Hindlimb muscle (tissue), 1 donor: Measurements from ENCODE around the gene MTHFD1. TPM values are rescaled to one million over a fixed set of nuclear protein-coding genes. Genes with fewer than 3 reads are reported as not detected.
A peak's percentile ranks its signal among the peaks of the same experiment; 100 is the strongest.

Source experiments
- DNase-seq: peaks from one replicate; pipeline ENCODE4 v3.0.0-alpha.2; 2013
- polyA plus RNA-seq: library from polyadenylated mRNA; unstranded; fragments of 120-200 nt; gene quantifications from one replicate; pipeline ENCODE4 v1.2.1, GENCODE V29; 2013; ENCODE audit not compliant: insufficient read length

Gene MTHFD1
- polyA plus RNA-seq, 1 donor: 45.7 TPM

GRCh38 chr14:64407329-64407728 lies 19.2 kb downstream of the MTHFD1 start:
- DNase-seq: no peak

- DNase-seq: no peak
Measured at GRCh38 chr14:64409126-64409920, 21.2 kb downstream of the MTHFD1 start.

DNA sequence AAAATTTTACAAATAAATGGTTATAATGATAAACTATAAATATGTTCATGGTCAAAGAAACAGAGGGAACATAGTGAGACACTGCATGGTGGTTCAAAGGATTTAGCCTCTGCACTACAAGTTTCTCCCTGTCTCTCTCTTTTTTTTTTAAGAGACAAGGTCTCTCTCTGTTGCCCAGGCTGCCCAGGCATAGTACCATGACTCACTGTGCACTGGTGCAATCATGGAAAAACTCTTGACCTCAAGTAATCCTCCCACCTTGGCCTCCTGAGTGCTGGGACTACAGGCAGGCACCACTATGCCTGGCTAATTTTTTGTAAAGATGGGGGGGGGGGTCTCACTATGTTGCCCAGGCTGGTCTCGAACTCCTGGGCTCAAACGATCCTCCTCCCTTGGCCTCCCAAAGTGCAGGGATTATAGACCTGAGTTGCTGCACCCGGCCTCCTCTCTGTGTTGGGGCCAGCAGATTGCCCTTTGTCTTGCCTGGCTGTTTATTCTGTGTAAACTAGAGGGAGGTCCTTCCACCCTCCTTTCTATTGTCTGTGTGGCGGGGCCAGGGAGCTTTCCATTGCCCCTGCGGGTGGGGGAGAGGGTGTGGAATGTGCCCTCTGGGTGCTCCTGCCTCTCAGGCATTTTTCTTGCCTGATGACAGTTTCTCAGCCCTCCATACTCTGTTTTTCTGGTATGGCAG lies 22.1 kb downstream of the MTHFD1 start:
- DNase-seq: no peak

GRCh38 chr14:64411001-64411400 lies 22.8 kb downstream of the MTHFD1 start:
- DNase-seq: no peak

- DNase-seq: no peak
Measured at GRCh38 chr14:64412237-64412636, 24.1 kb downstream of the MTHFD1 start.

- no peak for DNase-seq
Measured at GRCh38 chr14:64416348-64416932, 28.3 kb downstream of the MTHFD1 start.

GRCh38 chr14:64417055-64417770 lies 29.1 kb downstream of the MTHFD1 start:
- no peak for DNase-seq

GRCh38 chr14:64417771-64418125 lies 29.6 kb downstream of the MTHFD1 start:
- DNase-seq: no peak

- no peak for DNase-seq
Measured at GRCh38 chr14:64419003-64419402, 30.9 kb downstream of the MTHFD1 start.

DNA sequence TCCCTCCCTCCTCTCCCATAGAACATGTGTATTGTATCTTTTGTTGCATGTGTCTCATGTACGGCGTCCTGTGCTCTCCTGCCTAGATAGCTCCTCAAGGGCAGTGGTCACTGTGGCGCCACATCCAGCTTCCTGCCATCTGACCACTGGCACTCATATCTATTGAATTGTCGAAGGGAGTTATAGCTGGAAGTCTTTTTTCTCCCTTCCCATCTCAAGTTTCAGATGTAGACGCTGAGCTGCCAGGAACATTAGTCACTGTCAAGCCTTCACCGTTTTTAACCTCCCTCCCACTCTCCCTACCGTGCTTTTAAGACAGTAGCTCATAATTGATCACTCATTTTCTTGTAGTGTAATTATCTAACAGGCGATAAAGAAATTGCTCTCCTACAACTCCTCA lies 33.0 kb downstream of the MTHFD1 start:
- DNase-seq: no peak

GRCh38 chr14:64422005-64422404 lies 33.9 kb downstream of the MTHFD1 start:
- DNase-seq: no peak

GRCh38 chr14:64422756-64423155 lies 34.6 kb downstream of the MTHFD1 start:
- no peak for DNase-seq

- DNase-seq: no peak
Measured at GRCh38 chr14:64423987-64424386, 35.8 kb downstream of the MTHFD1 start.

DNA sequence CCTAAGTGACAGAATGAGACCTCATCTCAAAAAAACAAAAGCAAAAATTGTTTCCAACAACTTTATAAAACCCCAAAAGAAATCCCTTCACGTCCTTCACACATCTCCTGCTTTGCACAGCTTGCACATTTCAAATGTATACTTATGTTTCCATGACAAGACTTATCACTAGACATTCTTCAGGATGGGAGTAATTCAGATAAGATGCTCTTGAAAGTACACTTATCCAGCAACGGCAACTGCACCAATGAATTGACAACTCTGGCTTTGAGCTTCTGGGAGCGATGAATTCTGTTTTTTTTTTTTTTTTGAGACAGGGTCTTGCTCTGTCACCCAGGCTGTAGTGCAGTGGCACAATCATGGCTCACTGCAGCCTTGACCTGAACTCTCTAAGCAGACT lies 46.4 kb downstream of the MTHFD1 start:
- no peak for DNase-seq

DNA sequence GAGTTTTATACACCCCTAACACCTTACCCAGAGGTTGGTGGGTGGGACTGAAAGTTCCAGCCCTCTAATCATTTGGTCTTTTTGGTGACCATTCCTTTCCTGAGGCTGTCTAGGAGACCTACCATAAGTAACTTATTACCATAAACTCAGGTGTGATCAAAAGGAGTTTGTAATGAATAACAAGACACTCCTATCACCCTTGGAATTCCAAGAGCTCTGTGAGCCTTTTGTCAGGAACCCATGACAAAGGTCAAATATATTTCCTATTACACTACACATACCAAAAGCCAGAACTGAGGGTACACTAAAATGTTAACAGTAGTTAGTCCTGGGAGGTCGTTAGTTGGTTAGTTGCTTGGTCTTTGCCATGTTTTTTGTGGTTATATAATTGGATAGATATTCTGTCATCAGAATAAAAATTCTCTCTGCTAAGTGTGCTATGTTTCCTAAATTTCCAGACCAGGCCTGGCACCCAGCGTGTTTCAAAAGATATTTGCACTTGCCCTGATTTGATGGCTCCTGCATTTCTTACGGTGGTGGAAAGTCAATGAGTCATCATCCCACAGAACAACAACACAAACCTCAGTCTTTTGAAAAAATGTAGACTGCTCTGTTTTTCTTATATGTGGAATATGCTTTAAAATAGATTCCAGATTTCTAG lies 50.2 kb downstream of the MTHFD1 start:
- peak; percentile 12 for DNase-seq

- DNase-seq: no peak
Measured at GRCh38 chr14:64439141-64439540, 51.0 kb downstream of the MTHFD1 start.

GRCh38 chr14:64440494-64440893 lies 52.3 kb downstream of the MTHFD1 start:
- DNase-seq: no peak

DNA sequence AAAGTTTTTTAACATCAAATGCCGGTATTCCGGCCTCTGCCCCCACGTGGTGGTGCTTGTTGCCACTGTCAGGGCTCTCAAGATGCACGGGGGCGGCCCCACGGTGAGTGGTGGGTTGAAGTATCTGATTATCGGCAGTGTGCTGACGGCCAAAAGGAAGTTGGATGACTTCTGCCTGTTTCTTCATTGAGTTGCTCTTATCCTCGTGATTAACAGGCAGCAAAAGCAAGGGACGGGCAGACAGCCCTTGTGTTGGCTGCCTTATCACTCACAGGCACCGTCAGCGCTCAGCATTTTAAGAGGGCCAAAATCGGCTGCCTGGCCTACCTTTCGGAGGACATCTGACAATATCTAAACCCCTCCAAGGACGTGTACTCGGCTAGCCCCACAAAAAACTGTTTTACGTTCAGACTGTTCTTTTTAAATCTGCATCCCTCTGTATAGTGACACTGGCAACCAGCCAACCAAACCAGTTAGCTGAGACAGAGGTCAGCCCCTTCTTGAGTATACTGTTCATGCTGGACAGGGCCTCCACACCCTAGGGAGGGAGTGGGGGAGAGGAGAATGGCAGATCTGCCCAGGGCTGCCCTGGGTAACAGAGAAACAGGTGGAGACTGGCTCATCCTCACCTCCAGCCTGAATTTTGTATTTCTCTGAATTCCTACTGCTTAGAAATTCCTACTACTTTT lies 54.3 kb downstream of the MTHFD1 start:
- no peak for DNase-seq

GRCh38 chr14:64444140-64444539 lies 56.0 kb downstream of the MTHFD1 start:
- no peak for DNase-seq

DNA sequence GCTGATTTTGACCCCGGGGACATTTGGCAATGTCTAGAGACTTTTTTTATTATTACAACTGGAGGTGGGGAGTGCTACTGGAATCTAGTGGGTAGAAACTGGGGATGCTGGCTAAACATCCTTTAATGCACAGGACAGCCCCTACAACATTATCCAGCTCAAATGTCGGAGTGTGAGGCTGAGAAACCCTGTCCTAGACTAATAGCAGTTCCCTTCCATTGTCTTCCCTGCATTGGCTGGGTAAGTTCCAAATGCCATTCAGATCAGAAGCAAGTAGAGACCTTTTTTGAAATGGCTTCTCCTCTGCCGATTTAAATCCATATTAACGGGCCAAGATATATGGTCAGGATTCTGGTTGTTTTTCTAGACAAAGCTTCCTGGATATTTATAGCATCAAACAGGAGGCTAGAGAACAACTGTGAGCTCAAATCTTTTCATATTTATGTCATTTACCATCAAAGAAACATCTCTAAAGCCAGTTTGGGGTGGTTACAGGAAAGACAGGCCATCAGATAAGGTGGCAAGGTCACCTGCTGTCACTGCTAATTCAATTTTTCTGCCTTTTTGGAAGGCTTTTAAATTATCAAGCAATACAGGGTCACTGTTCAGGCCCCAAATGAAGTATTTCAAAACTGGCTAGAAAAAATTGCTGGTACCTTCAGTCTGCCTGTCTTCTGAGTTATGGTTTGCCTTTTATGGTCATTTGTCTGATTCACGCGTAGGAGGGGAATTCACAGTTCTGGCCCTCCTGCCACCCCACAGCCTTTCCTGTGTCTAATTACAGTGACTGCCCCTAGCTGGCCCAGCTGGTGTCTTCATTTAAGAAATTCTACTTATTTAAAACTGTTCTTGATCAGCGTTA lies 57.1 kb downstream of the MTHFD1 start:
- DNase-seq: no peak
